HepG2 (cell line): Measurements from ENCODE around the gene ABO. TPM values are rescaled to one million over a fixed set of nuclear protein-coding genes. Genes with fewer than 3 reads are reported as not detected.

ENCODE experiments used
- ATAC-seq: fragments of 200-7000 bp; cut with Tn5 transposase; 3 replicates; pipeline ENCODE4 v1.9.1; 2020; ENCODE audit warnings: mild to moderate bottlenecking, moderate library complexity
- BruUV-seq: library from RNA; stranded (reverse); fragments of 400-500 nt; replicated peaks from 2 replicates; lab custom pipeline; 2021; lab: Mats Ljungman, UMichigan
- CTCF ChIA-PET: fragments of 300-600 bp; formaldehyde crosslinking; extraction: SDS; loops from one replicate; lab custom pipeline; 2021; ENCODE audit warnings: low total read pairs, inconsistent platforms, low intra/inter-chr PET ratio; lab: Yijun Ruan, JAX
- POLR2A ChIA-PET: fragments of 350-600 bp; sonication (Branson Sonifier 250); formaldehyde crosslinking; loops from one replicate; lab custom pipeline; 2020; ENCODE audit warnings: antibody characterized with exemption, inconsistent platforms; lab: Yijun Ruan, JAX
- DNase-seq: peaks from one replicate; pipeline ENCODE4 v3.0.0-alpha.2; 2015; ENCODE audit warnings: low spot score
- FAIRE-seq: peaks from 3 replicates; lab custom pipeline; 2011; peaks lifted over from hg19 to GRCh38; lab: Jason Lieb, UNC
- H2AFZ ChIP-seq: one replicate; pipeline ENCODE4 v1.6.1; 2011; ENCODE audit warnings: low read length, inconsistent platforms
- H3K27ac ChIP-seq: fragments of 300-600 bp; 3 replicates; pipeline ENCODE4 v1.8.0; 2011; ENCODE audit warnings: mixed run types, mild to moderate bottlenecking, mixed read lengths, low read length, inconsistent platforms; ENCODE audit not compliant: insufficient read depth; ENCODE audit errors: extremely low read length
- H3K27me3 ChIP-seq, 2 experiments: fragments of 200-600 bp in 1 of 2; 2 replicates in 1 of 2; 3 replicates in 1 of 2; pipeline versions ENCODE4 v1.6.0 to v1.8.0; 2011; ENCODE audit warnings: low read length in 2 of 2, mild to moderate bottlenecking in 2 of 2, moderate library complexity in 2 of 2, inconsistent platforms in 1 of 2; ENCODE audit not compliant: insufficient read depth in 2 of 2, control insufficient read depth in 1 of 2
- H3K36me3 ChIP-seq, 2 experiments: fragments of 200-600 bp in 1 of 2; replicated peaks in 1 of 2; 2 replicates in 1 of 2; 3 replicates in 1 of 2; pipeline versions ENCODE4 v1.5.1 to v1.8.0; 2011; ENCODE audit warnings: low read length in 2 of 2, inconsistent platforms in 1 of 2; ENCODE audit not compliant: insufficient read depth in 2 of 2, control insufficient read depth in 1 of 2
- H3K4me1 ChIP-seq: 2 replicates; pipeline ENCODE4 v1.5.1; 2012; ENCODE audit warnings: low read length, inconsistent platforms; ENCODE audit not compliant: insufficient read depth
- H3K4me2 ChIP-seq: 2 replicates; pipeline ENCODE4 v1.6.0; 2011; ENCODE audit warnings: low read depth, low read length, inconsistent platforms
- H3K4me3 ChIP-seq, 3 experiments: fragments of 200-600 bp in 1 of 3; sonication (generic), shearing (Covaris generic) in 1 of 3; replicated peaks in 1 of 3; 2 replicates each; pipeline ENCODE4 v1.5.1; 2011 to 2016; ENCODE audit warnings: low read length in 3 of 3, inconsistent platforms in 2 of 3, low read depth in 2 of 3, mild to moderate bottlenecking in 2 of 3, control low read depth in 1 of 3, mixed read lengths in 1 of 3; ENCODE audit not compliant: insufficient read depth in 1 of 3
- H3K79me2 ChIP-seq: one replicate; pipeline ENCODE4 v1.6.1; 2011; ENCODE audit warnings: low read length, inconsistent platforms; ENCODE audit not compliant: insufficient read depth
- H3K9ac ChIP-seq: 2 replicates; pipeline ENCODE4 v1.6.0; 2011; ENCODE audit warnings: mild to moderate bottlenecking, low read depth, low read length, inconsistent platforms; ENCODE audit not compliant: insufficient read depth
- H3K9me3 ChIP-seq: 2 replicates; pipeline ENCODE4 v1.5.1; 2012; ENCODE audit warnings: mild to moderate bottlenecking, low read length
- H4K20me1 ChIP-seq: 2 replicates; pipeline ENCODE4 v1.6.0; 2011; ENCODE audit warnings: inconsistent platforms, mild to moderate bottlenecking, low read length, moderate library complexity; ENCODE audit not compliant: insufficient read depth
- ELF3 ChIP-seq: IDR thresholded peaks from 2 replicates; pipeline ENCODE4 v1.6.1; 2016; ENCODE audit warnings: missing genetic modification reagents, missing compliant biosample characterization
- HMGA1 ChIP-seq: sonication (generic); formaldehyde crosslinking; conservative IDR thresholded peaks from 2 replicates; pipeline ENCODE4 v1.4.0; 2020; ENCODE audit warnings: missing genetic modification reagents
- HOXA9 ChIP-seq: sonication (generic); formaldehyde crosslinking; IDR thresholded peaks from 2 replicates; pipeline ENCODE4 v1.8.1; 2022; ENCODE audit warnings: missing genetic modification reagents, mild to moderate bottlenecking, moderate library complexity, borderline replicate concordance
- MAFF ChIP-seq: IDR thresholded peaks from 2 replicates; pipeline ENCODE4 v1.6.1; 2011; ENCODE audit warnings: low read depth, low read length, improper control_type of control experiment
- PRMT3 ChIP-seq: sonication (generic); formaldehyde crosslinking; IDR thresholded peaks from 2 replicates; pipeline ENCODE4 v1.8.1; 2022; ENCODE audit warnings: low read depth, mild to moderate bottlenecking, moderate library complexity, missing genetic modification reagents, borderline replicate concordance
- PTBP1 ChIP-seq: fragments of 200-400 bp; formaldehyde crosslinking; IDR thresholded peaks from 2 replicates; pipeline ENCODE4 v1.6.1; 2018; ENCODE audit warnings: low read length, low read depth; ENCODE audit not compliant: poor library complexity, severe bottlenecking
- SIX1 ChIP-seq: sonication (generic); formaldehyde crosslinking; IDR thresholded peaks from 2 replicates; pipeline ENCODE4 v1.4.0; 2020; ENCODE audit warnings: missing genetic modification reagents, borderline replicate concordance
- TBX3 ChIP-seq: fragments of 450-650 bp; IDR thresholded peaks from 2 replicates; pipeline ENCODE4 v1.6.1; 2017; ENCODE audit warnings: antibody characterized with exemption, mild to moderate bottlenecking, inconsistent platforms, borderline replicate concordance
- ZNF543 ChIP-seq: sonication (generic); formaldehyde crosslinking; IDR thresholded peaks from 2 replicates; pipeline ENCODE4 v1.4.0; 2020; ENCODE audit warnings: mild to moderate bottlenecking, missing genetic modification reagents
- ZNF749 ChIP-seq: sonication (generic); formaldehyde crosslinking; IDR thresholded peaks from 2 replicates; pipeline ENCODE4 v1.8.0; 2022; ENCODE audit warnings: mild to moderate bottlenecking, missing genetic modification reagents, moderate library complexity, borderline replicate concordance
- ZNF788 ChIP-seq: sonication (generic); formaldehyde crosslinking; IDR thresholded peaks from 2 replicates; pipeline ENCODE4 v1.5.0; 2020; ENCODE audit warnings: mild to moderate bottlenecking, missing genetic modification reagents, borderline replicate concordance
- whole genome bisulfite sequencing: methylation state at CpG from one replicate; pipeline ENCODE4 v1.1.6; 2017; ENCODE audit warnings: low lambda C conversion rate; 5-methylcytosine and 5-hydroxymethylcytosine counted together
- in situ Hi-C: cut with HindIII; loops from 2 replicates; pipeline ENCODE4 v1.10.0; 2017; ENCODE audit warnings: low pct_unique_long_range_greater_than_20kb; ENCODE audit not compliant: extremely low pct_ligation_motif_present
- intact Hi-C: fragments of 100-400 bp; cut with micrococcal nuclease; formaldehyde crosslinking; loops from one replicate; pipeline ENCODE4 v1.10.0; 2022; ENCODE audit not compliant: unreplicated experiment
- polyA plus RNA-seq, 8 experiments: library from polyadenylated mRNA; depleted of rRNA in 3 of 8; stranded (reverse) in 7 of 8; unstranded in 1 of 8; fragments of >200 nt; fragmentation: Illumina TruSeq in 4 of 8; extraction: Trizol in 4 of 8; gene quantifications; 2 replicates each; pipeline versions ENCODE4 v1.2.1 to v1.2.3, GENCODE V29; 2011 to 2016; ENCODE audit warnings: low read depth in 4 of 8, missing spikeins in 1 of 8, mixed read lengths in 1 of 8; ENCODE audit not compliant: insufficient read depth in 1 of 8
- total RNA-seq, 5 experiments: library from RNA; depleted of rRNA; stranded (reverse); fragments of >200 nt; fragmentation: Illumina TruSeq; extraction: Trizol; gene quantifications; 2 replicates each; pipeline ENCODE4 v1.2.3, GENCODE V29; 2016; ENCODE audit warnings: low read depth in 1 of 5

The ABO gene
- total and polyA plus RNA-seq, 2 of the 13 experiments (the other 11 are each of a cell fraction or from before 2014, with no cell fraction given), result not detected

GRCh38 chr9:133278161-133279114 is 3.4 kb upstream of the ABO start:
- Histone ChIP-seq H4K20me1 (no peaks in the 10 kb centered on the region), H3K79me2 (no peaks in the 10 kb centered on the region), H3K9ac (no peak overlapping the region), H3K36me3 (no peaks in the 10 kb centered on the region), H3K4me3 (no peak overlapping the region), H3K27ac (no peak overlapping the region), H3K4me2 (no peak overlapping the region), H3K4me1 (peaks cover 20% of the 10 kb centered on the region), H2AFZ (no peak overlapping the region), H3K9me3 (no peaks in the 10 kb centered on the region), H3K27me3 (peaks cover 0 to 31% of the 10 kb centered on the region in 2 experiments; a peak in 3 of 5 replicates)
- FAIRE-seq (no peak), ATAC-seq (no peak), DNase-seq (no peak)
- POLR2A ChIA-PET, result no interaction called here
- no TSS peak for BruUV-seq
- in situ Hi-C loops, result no loop called here
- intact Hi-C loops, result no loop called here
- CTCF ChIA-PET, result no interaction called here
- 61% methylated on average over 10 of the region's 12 CpGs for WGBS
- TF ChIP-seq TBX3 (no peak), SIX1 (no peak), PRMT3 (no peak), PTBP1 (no peak), MAFF (no peak), ELF3 (CRISPR knock-in tag) (no peak), ZNF788 (CRISPR knock-in tag) (no peak), ZNF543 (no peak), HOXA9 (CRISPR knock-in tag) (no peak), ZNF749 (CRISPR knock-in tag) (no peak), HMGA1 (CRISPR knock-in tag) (no peak)
